ENCODE measurements around the gene PDE6A. TPM values are rescaled to one million over a fixed set of nuclear protein-coding genes. Genes with fewer than 3 reads are reported as not detected.

PDE6A gene
- total and polyA plus RNA-seq, 7 experiments from 2014 or later = 0.11 TPM; not detected in 6

GRCh38 chr5:149853331-149853648 is 91.3 kb downstream of the PDE6A start:
- Histone ChIP-seq H3K9me3 (ENCODE audit: control insufficient read depth in 2 of 3, low read length in 3 of 3) (no peaks in the 10 kb centered on the region), H3K27me3 (ENCODE audit: control insufficient read depth in 2 of 2, insufficient read depth in 2 of 2, low read length in 2 of 2) (no peaks in the 10 kb centered on the region), H3K4me1 (ENCODE audit: control insufficient read depth in 2 of 2, insufficient read depth in 2 of 2, low read length in 2 of 2) (no peaks in the 10 kb centered on the region), H3K27ac (ENCODE audit: low read depth, low read length) (no peak overlapping the region), H3K36me3 (ENCODE audit: control insufficient read depth in 2 of 3, insufficient read depth in 3 of 3, low read length in 3 of 3) (no peaks in the 10 kb centered on the region), H3K4me3 (ENCODE audit: low read length) (no peak overlapping the region)
- no peak for ATAC-seq
- no peaks in the 10 kb centered on the region for H3K27me3 Mint-ChIP-seq
- ChIA-PET POLR2A (no interaction called here), CTCF (interaction anchor here (0.7 to 2.2 kb wide), 7 partner anchors 8 to 216 kb away, joined by 3 to 9 read pairs (median 4); no protein-coding TSS in a partner anchor)
- H3K27ac Mint-ChIP-seq = no peak overlapping the region
- peaks cover 0 to 25% (median under 1%) of the 10 kb centered on the region in 5 donors for H3K36me3 Mint-ChIP-seq
- intact Hi-C loops (cut with micrococcal nuclease) = loop anchor here (1.0 to 5.0 kb wide), 4 partner anchors 18 to 217 kb away; partner anchors contain the start of gene SLC26A2 (in 1 of the 2)
- H3K4me1 Mint-ChIP-seq = no peaks in the 10 kb centered on the region
- H3K9me3 Mint-ChIP-seq = no peaks in the 10 kb centered on the region
- H3K4me3 Mint-ChIP-seq = no peak overlapping the region
- no peak for DNase-seq

- H3K4me1 Mint-ChIP-seq = no peaks in the 10 kb centered on the region
- Histone ChIP-seq H3K4me1 (ENCODE audit: control insufficient read depth in 2 of 2, insufficient read depth in 2 of 2, low read length in 2 of 2) (no peaks in the 10 kb centered on the region), H3K27me3 (ENCODE audit: control insufficient read depth in 2 of 2, insufficient read depth in 2 of 2, low read length in 2 of 2) (no peaks in the 10 kb centered on the region), H3K4me3 (ENCODE audit: low read length) (no peak overlapping the region), H3K9me3 (ENCODE audit: control insufficient read depth in 2 of 3, low read length in 3 of 3) (no peaks in the 10 kb centered on the region), H3K27ac (ENCODE audit: low read depth, low read length) (no peak overlapping the region), H3K36me3 (ENCODE audit: control insufficient read depth in 2 of 3, insufficient read depth in 3 of 3, low read length in 3 of 3) (no peaks in the 10 kb centered on the region)
- no peak overlapping the region for H3K27ac Mint-ChIP-seq
- no peaks in the 10 kb centered on the region for H3K27me3 Mint-ChIP-seq
- DNase-seq (peak in 4 of 9 donors; percentile 5 to 34 (median 14)), ATAC-seq (peak; percentile 57)
- H3K9me3 Mint-ChIP-seq = no peaks in the 10 kb centered on the region
- ChIA-PET CTCF (interaction anchor here (0.7 to 2.2 kb wide), 9 partner anchors 9 to 216 kb away, joined by 3 to 9 read pairs (median 4); partner anchors contain the start of gene TIGD6), POLR2A (no interaction called here)
- no peak overlapping the region for H3K4me3 Mint-ChIP-seq
- H3K36me3 Mint-ChIP-seq = peaks cover 0 to 27% (median 4%) of the 10 kb centered on the region in 5 donors
- intact Hi-C loops (cut with micrococcal nuclease) = loop anchor here (1.0 to 5.0 kb wide), 4 partner anchors 18 to 216 kb away; partner anchors contain the start of gene SLC26A2 (in 1 of the 2)
These were observed 91.8 kb downstream of the PDE6A start for GRCh38 chr5:149852641-149853330.

- Histone ChIP-seq H3K9me3 (ENCODE audit: control insufficient read depth in 2 of 3, low read length in 3 of 3) (no peaks in the 10 kb centered on the region), H3K4me3 (ENCODE audit: low read length) (no peak overlapping the region), H3K36me3 (ENCODE audit: control insufficient read depth in 2 of 3, insufficient read depth in 3 of 3, low read length in 3 of 3) (no peaks in the 10 kb centered on the region), H3K27ac (ENCODE audit: low read depth, low read length) (no peak overlapping the region), H3K27me3 (ENCODE audit: control insufficient read depth in 2 of 2, insufficient read depth in 2 of 2, low read length in 2 of 2) (no peaks in the 10 kb centered on the region), H3K4me1 (ENCODE audit: control insufficient read depth in 2 of 2, insufficient read depth in 2 of 2, low read length in 2 of 2) (no peaks in the 10 kb centered on the region)
- H3K4me1 Mint-ChIP-seq = no peaks in the 10 kb centered on the region
- CTCF ChIA-PET = no interaction called here
- H3K27ac Mint-ChIP-seq = no peak overlapping the region
- DNase-seq = no peak
- POLR2A ChIA-PET = no interaction called here
- no peak overlapping the region for H3K4me3 Mint-ChIP-seq
- ATAC-seq = no peak
- H3K9me3 Mint-ChIP-seq = no peaks in the 10 kb centered on the region
- no peaks in the 10 kb centered on the region for H3K27me3 Mint-ChIP-seq
- intact Hi-C loops (cut with micrococcal nuclease) = loop anchor here in 1 of 2 donors (5.0 kb wide), 2 partner anchors 111 to 141 kb away; partner anchors contain the start of gene SLC26A2
- H3K36me3 Mint-ChIP-seq = peaks cover 8 to 36% (median 12%) of the 10 kb centered on the region in 5 donors
These were observed 93.4 kb downstream of the PDE6A start for GRCh38 chr5:149851211-149851610.

- H3K4me3 Mint-ChIP-seq = no peak overlapping the region
- ChIA-PET POLR2A (no interaction called here), CTCF (no interaction called here)
- Histone ChIP-seq H3K36me3 (ENCODE audit: control insufficient read depth in 2 of 3, insufficient read depth in 3 of 3, low read length in 3 of 3) (peaks cover 0 to 8% (median 0%) of the 10 kb centered on the region in 3 experiments), H3K4me1 (ENCODE audit: control insufficient read depth in 2 of 2, insufficient read depth in 2 of 2, low read length in 2 of 2) (no peaks in the 10 kb centered on the region), H3K4me3 (ENCODE audit: low read length) (no peak overlapping the region), H3K9me3 (ENCODE audit: control insufficient read depth in 2 of 3, low read length in 3 of 3) (no peaks in the 10 kb centered on the region), H3K27me3 (ENCODE audit: control insufficient read depth in 2 of 2, insufficient read depth in 2 of 2, low read length in 2 of 2) (no peaks in the 10 kb centered on the region), H3K27ac (ENCODE audit: low read depth, low read length) (no peak overlapping the region)
- intact Hi-C loops (cut with micrococcal nuclease) = loop anchor here in 1 of 2 donors (5.0 kb wide), 2 partner anchors 112 to 142 kb away; partner anchors contain the start of gene SLC26A2
- ATAC-seq = no peak
- peaks cover 8 to 46% (median 17%) of the 10 kb centered on the region in 5 donors for H3K36me3 Mint-ChIP-seq
- no peaks in the 10 kb centered on the region for H3K9me3 Mint-ChIP-seq
- H3K27me3 Mint-ChIP-seq = no peaks in the 10 kb centered on the region
- H3K27ac Mint-ChIP-seq = peak overlapping the region in 1 of 9 donors; percentile 15
- no peaks in the 10 kb centered on the region for H3K4me1 Mint-ChIP-seq
- DNase-seq = no peak
These were observed 94.4 kb downstream of the PDE6A start for GRCh38 chr5:149849966-149850910.

DNA sequence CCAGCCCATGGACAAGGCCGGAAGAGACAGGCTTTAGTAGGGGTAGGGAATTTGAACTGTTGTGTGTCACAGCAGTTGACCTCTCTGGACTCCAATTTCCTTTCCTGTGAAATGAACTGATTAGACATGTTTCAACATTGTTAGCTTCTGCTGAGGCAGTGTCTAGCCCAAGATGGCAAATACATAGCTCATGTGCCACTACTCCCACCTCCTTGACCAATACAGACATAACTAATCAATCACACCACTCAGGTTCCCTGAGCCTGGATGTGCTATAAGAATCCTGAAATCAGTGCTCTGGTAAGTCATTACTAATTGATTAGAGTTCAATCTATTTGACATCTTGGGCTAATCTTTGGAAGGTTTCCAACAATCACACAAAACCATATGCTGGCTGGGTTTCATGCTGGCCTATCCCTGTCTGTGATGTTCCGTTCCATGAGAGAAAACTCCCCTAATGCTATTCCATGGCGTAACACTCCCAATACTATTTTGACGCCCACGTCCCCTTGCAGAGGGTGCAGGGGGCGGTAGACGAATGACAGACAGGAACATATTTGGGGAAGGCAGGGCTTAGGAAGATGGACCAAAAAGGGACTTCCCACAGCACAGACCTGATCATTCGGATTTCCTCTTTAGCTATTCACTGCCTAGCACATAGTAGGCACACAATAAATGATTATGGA is 95.2 kb downstream of the PDE6A start:
- POLR2A ChIA-PET = no interaction called here
- no peak overlapping the region for H3K4me3 Mint-ChIP-seq
- no peak overlapping the region for H3K4me3 ChIP-seq (ENCODE audit: low read length)
- intact Hi-C loops (cut with micrococcal nuclease) = no loop called here
- H3K27me3 ChIP-seq (ENCODE audit: control insufficient read depth in 2 of 2, insufficient read depth in 2 of 2, low read length in 2 of 2) = no peaks in the 10 kb centered on the region
- no peaks in the 10 kb centered on the region for H3K27me3 Mint-ChIP-seq
- H3K9me3 Mint-ChIP-seq = no peaks in the 10 kb centered on the region
- H3K27ac Mint-ChIP-seq = peak overlapping the region in 1 of 9 donors; percentile 15
- no peaks in the 10 kb centered on the region for H3K4me1 ChIP-seq (ENCODE audit: control insufficient read depth in 2 of 2, insufficient read depth in 2 of 2, low read length in 2 of 2)
- no peak for DNase-seq
- no peak for ATAC-seq
- no peaks in the 10 kb centered on the region for H3K9me3 ChIP-seq (ENCODE audit: control insufficient read depth in 2 of 3, low read length in 3 of 3)
- no peak overlapping the region for H3K27ac ChIP-seq (ENCODE audit: low read depth, low read length)
- H3K4me1 Mint-ChIP-seq = peaks cover 0 to 3% (median 0%) of the 10 kb centered on the region in 7 donors
- peaks cover 0 to 16% (median 0%) of the 10 kb centered on the region in 3 experiments for H3K36me3 ChIP-seq (ENCODE audit: control insufficient read depth in 2 of 3, insufficient read depth in 3 of 3, low read length in 3 of 3)
- CTCF ChIA-PET = no interaction called here
- peaks cover 12 to 54% (median 22%) of the 10 kb centered on the region in 5 donors for H3K36me3 Mint-ChIP-seq

- ChIA-PET POLR2A (no interaction called here), CTCF (interaction anchor here (0.6 kb wide), 1 partner anchor 1440 kb away, joined by 3 read pairs; no protein-coding TSS in a partner anchor)
- no peak overlapping the region for H3K27ac Mint-ChIP-seq
- H3K27me3 ChIP-seq (ENCODE audit: control insufficient read depth in 2 of 2, insufficient read depth in 2 of 2, low read length in 2 of 2) = no peaks in the 10 kb centered on the region
- peaks cover 0 to 17% (median 0%) of the 10 kb centered on the region in 3 experiments for H3K36me3 ChIP-seq (ENCODE audit: control insufficient read depth in 2 of 3, insufficient read depth in 3 of 3, low read length in 3 of 3)
- DNase-seq (no peak), ATAC-seq (no peak)
- intact Hi-C loops (cut with micrococcal nuclease) = no loop called here
- no peaks in the 10 kb centered on the region for H3K27me3 Mint-ChIP-seq
- no peaks in the 10 kb centered on the region for H3K9me3 Mint-ChIP-seq
- peaks cover 14 to 60% (median 25%) of the 10 kb centered on the region in 5 donors for H3K36me3 Mint-ChIP-seq
- H3K4me3 ChIP-seq (ENCODE audit: low read length) = no peak overlapping the region
- no peaks in the 10 kb centered on the region for H3K9me3 ChIP-seq (ENCODE audit: control insufficient read depth in 2 of 3, low read length in 3 of 3)
- H3K4me3 Mint-ChIP-seq = no peak overlapping the region
- H3K4me1 Mint-ChIP-seq = peaks cover 0 to 3% (median 0%) of the 10 kb centered on the region in 7 donors
- H3K4me1 ChIP-seq (ENCODE audit: control insufficient read depth in 2 of 2, insufficient read depth in 2 of 2, low read length in 2 of 2) = no peaks in the 10 kb centered on the region
- no peak overlapping the region for H3K27ac ChIP-seq (ENCODE audit: low read depth, low read length)
These were observed 97.0 kb downstream of the PDE6A start for GRCh38 chr5:149847611-149848010.
